ENCODE results near the gene SNRPD1.
"Not testable (repeated sequence)": the region's sequence is repeated elsewhere in the genome, so short reads cannot be mapped to it uniquely, and the experiment has no call there.

GRCh38 chr18:21611401-21612124, 551 bp upstream of the SNRPD1 start:
- not testable (repeated sequence) for TF ChIP-seq EZH2 (IDR thresholded peaks at IDR 0.05; ENCODE audit: borderline replicate concordance); CTCF (IDR thresholded peaks at IDR 0.05; ENCODE audit: poor library complexity)

All from hepatocyte (in vitro differentiated cells).